ENCODE results near the gene ZNF180. TPM values are rescaled to one million over a fixed set of nuclear protein-coding genes. Genes with fewer than 3 reads are reported as not detected.

Gene ZNF180
- total RNA-seq (2022; extraction: Qiagen RNA extraction; ENCODE audit: low read depth), result 7.9 to 10.6 TPM (median 8.1 TPM) in 5 replicates

DNA sequence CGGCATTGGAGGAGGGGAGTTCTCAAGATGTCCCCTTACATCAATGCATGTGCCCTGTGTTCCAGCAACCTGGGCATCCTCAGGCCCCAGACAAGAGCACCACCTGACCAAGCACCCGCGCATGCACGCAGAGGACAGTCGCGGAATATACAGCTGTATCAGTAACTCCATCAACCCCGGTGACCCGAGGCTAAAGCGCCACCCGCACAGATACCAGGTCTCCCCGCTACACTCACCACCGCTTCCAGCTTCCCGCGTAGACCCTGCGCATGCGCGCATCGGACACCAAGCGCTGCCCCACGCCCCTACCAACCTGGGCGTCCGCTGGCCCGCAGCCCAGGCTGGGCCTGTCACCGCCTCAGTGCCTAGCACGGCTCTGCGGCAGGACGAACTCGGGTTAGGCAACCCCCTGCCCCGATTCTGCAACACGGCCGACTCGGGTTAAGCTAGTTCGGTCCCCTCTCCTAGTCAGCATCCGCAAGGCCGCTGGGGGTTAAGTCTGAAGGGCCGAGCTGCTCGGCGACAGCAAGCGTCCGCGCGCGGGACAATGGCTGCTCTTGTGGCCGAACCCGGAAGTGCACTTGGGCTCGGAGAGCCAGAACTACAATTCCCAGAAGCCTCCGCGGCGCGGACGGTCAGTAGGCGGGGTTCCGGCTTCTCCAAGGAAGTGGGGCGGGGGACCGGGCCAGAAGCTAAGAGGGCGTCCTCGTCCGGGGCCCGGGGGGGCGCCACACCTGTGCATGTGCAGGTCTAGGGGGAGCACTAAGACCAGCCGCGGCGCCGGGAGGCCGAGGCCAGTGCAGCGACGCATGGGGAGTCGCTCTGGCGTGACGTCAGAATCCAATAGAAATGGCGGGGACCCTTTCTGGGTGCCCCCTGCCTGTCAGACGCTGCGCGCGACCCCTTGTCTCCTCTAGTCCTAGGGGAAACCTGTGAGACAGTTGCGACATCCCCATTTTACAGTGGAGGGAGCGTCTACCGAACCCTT is at the start of gene ZNF180:
Gene ZNF180, minus strand, starts transcription at position 561 of the 988 bp plus-strand sequence. CDS start 3,188 bp downstream, outside the sequence.

DNA sequence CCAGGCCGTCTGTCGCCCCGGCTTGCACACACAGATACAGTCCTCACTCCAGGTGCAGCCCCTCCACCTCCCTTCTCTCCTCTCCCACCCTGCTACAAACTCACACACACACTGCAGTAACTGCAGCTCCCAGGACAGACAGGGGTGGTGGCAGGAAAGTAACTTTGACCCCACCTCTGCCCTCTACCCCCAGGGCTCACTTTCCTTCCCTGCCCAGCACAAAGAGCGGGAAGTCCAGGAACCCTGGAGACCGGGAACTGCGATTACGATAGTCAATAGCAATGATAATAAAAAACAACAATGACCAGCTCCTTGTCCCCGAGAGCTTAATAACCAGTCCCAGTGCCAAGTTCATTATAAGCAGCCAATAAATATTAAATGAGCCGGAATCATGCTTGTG is 29.2 kb upstream of the ZNF180 start, which contains the start of gene CEACAM20:
Gene CEACAM20, minus strand, starts transcription at position 140 of the 400 bp plus-strand sequence. CDS start 166 bp downstream, outside the sequence.

DNA sequence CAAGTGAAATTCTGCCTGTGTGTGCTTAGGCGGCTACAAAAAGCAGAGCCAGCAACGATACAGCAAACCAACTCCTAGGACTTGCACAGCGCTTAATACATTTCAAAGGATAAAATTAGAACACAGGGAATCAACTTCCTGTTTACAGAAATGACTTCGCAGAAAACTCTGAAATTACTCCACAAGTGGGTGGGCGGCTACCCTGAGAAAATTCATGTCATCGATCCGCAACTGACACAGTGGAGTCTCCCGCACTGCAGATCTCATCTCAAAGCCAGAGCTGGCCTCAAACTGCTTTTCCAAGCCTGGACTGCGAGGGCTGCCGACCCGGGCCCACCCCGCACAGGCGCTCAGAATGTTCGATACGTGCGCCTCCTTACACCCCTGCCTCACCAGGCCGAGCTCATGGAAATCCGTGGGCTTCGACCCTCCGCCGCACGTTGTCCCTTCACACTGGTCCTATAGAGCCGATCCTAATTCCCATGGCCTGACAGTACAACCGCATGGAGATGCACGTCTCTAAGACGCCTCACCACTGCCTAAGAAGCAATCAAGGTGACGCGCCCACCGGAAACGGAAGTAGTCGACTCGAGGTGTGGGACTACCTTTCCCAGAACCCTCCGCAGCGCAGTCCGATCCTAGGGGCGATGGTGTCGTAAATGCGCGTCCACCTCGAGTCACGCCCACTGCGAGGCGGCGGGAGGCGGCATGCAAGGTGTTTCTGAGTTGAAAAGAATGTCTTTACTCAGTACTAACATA is 52.2 kb downstream of the ZNF180 start, which contains the start of gene ZNF229:
Gene ZNF229, minus strand, starts transcription at position 557 of the 759 bp plus-strand sequence. CDS start 5,625 bp downstream, outside the sequence.

Other genes with a start within 250 kb of the ZNF180 start
- gene ZNF233, start 240.6 kb downstream of the ZNF180 start, total RNA-seq (2022; extraction: Qiagen RNA extraction; ENCODE audit: low read depth), result 0.37 to 0.63 TPM (median 0.52 TPM) in 5 replicates
- 3.0 to 3.5 TPM (median 3.1 TPM) in 5 replicates for gene ZNF235, start 195.5 kb downstream of the ZNF180 start, total RNA-seq (2022; extraction: Qiagen RNA extraction; ENCODE audit: low read depth)
- gene ZNF112, start 143.8 kb downstream of the ZNF180 start, total RNA-seq (2022; extraction: Qiagen RNA extraction; ENCODE audit: low read depth), result 1.7 to 2.5 TPM (median 2.1 TPM) in 5 replicates
- 1.9 to 2.6 TPM (median 2.4 TPM) in 5 replicates for gene ZNF285, start 98.9 kb downstream of the ZNF180 start, total RNA-seq (2022; extraction: Qiagen RNA extraction; ENCODE audit: low read depth)
- gene ZNF229, start 52.0 kb downstream of the ZNF180 start, total RNA-seq (2022; extraction: Qiagen RNA extraction; ENCODE audit: low read depth), result 2.6 to 3.5 TPM (median 3.1 TPM) in 5 replicates
- 0.06 to 0.12 TPM (median 0.10 TPM) in 3 of 5 replicates, not detected in the others for gene CEACAM20, start 29.2 kb upstream of the ZNF180 start, total RNA-seq (2022; extraction: Qiagen RNA extraction; ENCODE audit: low read depth)
- 0.26 to 0.57 TPM (median 0.40 TPM) in 5 replicates for gene IGSF23, start 113.0 kb upstream of the ZNF180 start, total RNA-seq (2022; extraction: Qiagen RNA extraction; ENCODE audit: low read depth)
- 107 to 128 TPM (median 120 TPM) in 5 replicates for gene PVR, start 143.4 kb upstream of the ZNF180 start, total RNA-seq (2022; extraction: Qiagen RNA extraction; ENCODE audit: low read depth)
- gene CEACAM19, start 171.0 kb upstream of the ZNF180 start, total RNA-seq (2022; extraction: Qiagen RNA extraction; ENCODE audit: low read depth), result 9.3 to 13.6 TPM (median 9.5 TPM) in 5 replicates
- gene CEACAM16, start 198.6 kb upstream of the ZNF180 start, total RNA-seq (2022; extraction: Qiagen RNA extraction; ENCODE audit: low read depth), result 0.09 to 0.19 TPM (median 0.13 TPM) in 4 of 5 replicates, not detected in the other
- 55.3 to 116 TPM (median 89.8 TPM) in 5 replicates for gene BCL3, start 248.2 kb upstream of the ZNF180 start, total RNA-seq (2022; extraction: Qiagen RNA extraction; ENCODE audit: low read depth)